Aorta (tissue), 5 donors: ENCODE measurements around the gene ZNF41. TPM values are rescaled to one million over a fixed set of nuclear protein-coding genes. Genes with fewer than 3 reads are reported as not detected.
"Not testable (repeated sequence)": the region's sequence is repeated elsewhere in the genome, so short reads cannot be mapped to it uniquely, and the experiment has no call there.

Experiments used
- ATAC-seq: fragments of 200-7000 bp; cut with Tn5 transposase; one replicate; pipeline ENCODE4 v1.9.1; 2022; ENCODE audit warnings: moderate library complexity; ENCODE audit not compliant: low FRiP score
- DNase-seq, 2 donors: peaks; one replicate each; pipeline ENCODE4 v3.0.0-alpha.2; 2020
- H3K27ac ChIP-seq, 2 donors: one replicate each; pipeline ENCODE4 v1.5.1; 2013; ENCODE audit warnings: low read length in 2 of 2, mild to moderate bottlenecking in 2 of 2, moderate library complexity in 2 of 2, control low read depth in 1 of 2, inconsistent platforms in 1 of 2, low read depth in 1 of 2
- H3K27me3 ChIP-seq, 2 donors: one replicate each; pipeline ENCODE4 v1.6.1; 2013; ENCODE audit warnings: control low read depth in 1 of 2, low read length in 1 of 2, mild to moderate bottlenecking in 1 of 2, moderate library complexity in 1 of 2; ENCODE audit not compliant: insufficient read depth in 2 of 2, control insufficient read depth in 1 of 2
- H3K36me3 ChIP-seq, 2 donors: one replicate each; pipeline ENCODE4 v1.6.1; 2013; ENCODE audit warnings: control low read depth in 1 of 2, low read length in 1 of 2, mild to moderate bottlenecking in 1 of 2; ENCODE audit not compliant: insufficient read depth in 2 of 2, control insufficient read depth in 1 of 2
- H3K4me1 ChIP-seq, 2 donors: one replicate each; pipeline ENCODE4 v1.6.1; 2013; ENCODE audit warnings: low read length in 2 of 2, control low read depth in 1 of 2, mild to moderate bottlenecking in 1 of 2, moderate library complexity in 1 of 2; ENCODE audit not compliant: insufficient read depth in 2 of 2, control insufficient read depth in 1 of 2
- H3K4me3 ChIP-seq, 2 donors: one replicate each; pipeline ENCODE4 v1.5.1; 2013; ENCODE audit warnings: low read length in 2 of 2, control low read depth in 1 of 2, mild to moderate bottlenecking in 1 of 2
- H3K9me3 ChIP-seq: one replicate; pipeline ENCODE4 v1.6.1; 2013; ENCODE audit warnings: mild to moderate bottlenecking, low read length; ENCODE audit not compliant: control insufficient read depth
- WGBS, 2 donors: extraction: QIAGEN DNeasy Blood & Tissue Kit; methylation state at CpG; one replicate each; pipeline ENCODE4 v1.1.7; 2013; 5-methylcytosine and 5-hydroxymethylcytosine counted together
- intact Hi-C, 2 donors: fragments of 100-400 bp; cut with DNase I; formaldehyde crosslinking; loops; one replicate each; pipeline versions ENCODE4 v1.14.2 to v1.15.0; 2022
- polyA plus RNA-seq, 2 donors: library from polyadenylated mRNA; stranded (reverse); fragments of 200-250 nt; gene quantifications; one replicate each; pipeline ENCODE4 v1.2.3, GENCODE V29; 2013
- total RNA-seq, 2 donors: library from RNA; stranded (reverse); fragmentation: NEBNext Ultra II Directional; extraction: Animal tissue kit (Norgen Biotek cat#: 25700); gene quantifications; one replicate each; pipeline ENCODE4 v1.2.1, GENCODE V29; 2021
- donor health status: healthy with polysubstance abuse.
- donor health status: Bipolar disorder and iron deficiency.
- donor health status: DM: no; HTN: no; CAD: no.
- donor health status: DM: no; HTN: no; CAD: no.
- donor health status: DM: yes; HTN: yes; CAD: no.

The ZNF41 gene
- total and polyA plus RNA-seq, 4 donors: 1.1 to 12.6 (median 6.1) TPM

- 5 to 25% methylated on average over 39 to 50 of the region's 70 CpGs for WGBS, 2 donors
- intact Hi-C loops, H3K36me3 ChIP-seq, H3K4me3 ChIP-seq, H3K27me3 ChIP-seq, H3K9me3 ChIP-seq, H3K27ac ChIP-seq, H3K4me1 ChIP-seq, DNase-seq: not testable (repeated sequence)
- peak; percentile 50 for ATAC-seq
Observed at GRCh38 chrX:47513034-47513965, 30.3 kb upstream of the ZNF41 start.

GRCh38 chrX:47512383-47512782 lies 29.4 kb upstream of the ZNF41 start:
- H3K4me1 ChIP-seq, intact Hi-C loops, ATAC-seq, H3K27ac ChIP-seq, DNase-seq, H3K27me3 ChIP-seq, H3K9me3 ChIP-seq, H3K36me3 ChIP-seq, H3K4me3 ChIP-seq: not testable (repeated sequence)
- WGBS, 2 donors: 89 to 95% methylated on average over 4 of the region's 6 CpGs

- H3K36me3 ChIP-seq: no peaks in the 10 kb centered on the region
- DNase-seq: no peak
- H3K9me3 ChIP-seq: no peaks in the 10 kb centered on the region
- WGBS, 2 donors: 62 to 92% methylated on average over 2 of the region's 2 CpGs
- no peak overlapping the region for H3K4me3 ChIP-seq
- no peaks in the 10 kb centered on the region for H3K27me3 ChIP-seq
- no peaks in the 10 kb centered on the region for H3K4me1 ChIP-seq
- no peak overlapping the region for H3K27ac ChIP-seq
- intact Hi-C loops: no loop called here
- no peak for ATAC-seq
Observed at GRCh38 chrX:47507153-47507867, 24.3 kb upstream of the ZNF41 start.

- Histone ChIP-seq H3K9me3 (no peaks in the 10 kb centered on the region), H3K27ac (no peak overlapping the region), H3K4me1 (no peaks in the 10 kb centered on the region), H3K27me3 (no peaks in the 10 kb centered on the region), H3K4me3 (no peak overlapping the region), H3K36me3 (no peaks in the 10 kb centered on the region)
- WGBS, 2 donors: 65 to 81% methylated on average over 5 of the region's 5 CpGs
- intact Hi-C loops: no loop called here
- no peak for DNase-seq
- no peak for ATAC-seq
Observed at GRCh38 chrX:47503151-47503550, 20.1 kb upstream of the ZNF41 start.

GRCh38 chrX:47502316-47503125 lies 19.5 kb upstream of the ZNF41 start:
- H3K36me3 ChIP-seq: no peaks in the 10 kb centered on the region
- no peak overlapping the region for H3K27ac ChIP-seq
- no peak for ATAC-seq

GRCh38 chrX:47501226-47502074 lies 18.4 kb upstream of the ZNF41 start:
- H3K27me3 ChIP-seq: no peaks in the 10 kb centered on the region
- 32 to 35% methylated on average over 7 of the region's 7 CpGs for WGBS, 2 donors
- no peaks in the 10 kb centered on the region for H3K36me3 ChIP-seq
- ATAC-seq: no peak
- no peak overlapping the region for H3K27ac ChIP-seq
- H3K4me3 ChIP-seq: no peak overlapping the region
- no peaks in the 10 kb centered on the region for H3K9me3 ChIP-seq
- no peak for DNase-seq
- no peaks in the 10 kb centered on the region for H3K4me1 ChIP-seq
- intact Hi-C loops: no loop called here

More at GRCh38 chrX:47502316-47503125, 19.5 kb upstream of the ZNF41 start:
- 75 to 80% methylated on average over 7 of the region's 7 CpGs for WGBS, 2 donors
- Histone ChIP-seq H3K4me1 (no peaks in the 10 kb centered on the region), H3K4me3 (no peak overlapping the region), H3K27me3 (no peaks in the 10 kb centered on the region), H3K9me3 (no peaks in the 10 kb centered on the region)
- intact Hi-C loops: no loop called here
- no peak for DNase-seq

GRCh38 chrX:47500554-47500953 lies 17.5 kb upstream of the ZNF41 start:
- DNase-seq (no peak), ATAC-seq (no peak)
- Histone ChIP-seq H3K4me3 (no peak overlapping the region), H3K9me3 (no peaks in the 10 kb centered on the region), H3K36me3 (no peaks in the 10 kb centered on the region), H3K27me3 (no peaks in the 10 kb centered on the region), H3K4me1 (no peaks in the 10 kb centered on the region), H3K27ac (no peak overlapping the region)
- intact Hi-C loops: no loop called here
- WGBS, 2 donors: 66 to 89% methylated on average over 5 of the region's 5 CpGs

GRCh38 chrX:47499293-47499692 lies 16.3 kb upstream of the ZNF41 start:
- WGBS, 2 donors: 47 to 57% methylated on average over 3 of the region's 3 CpGs
- H3K4me3 ChIP-seq: no peak overlapping the region
- no peaks in the 10 kb centered on the region for H3K9me3 ChIP-seq
- no peaks in the 10 kb centered on the region for H3K27me3 ChIP-seq
- no peak for DNase-seq
- H3K36me3 ChIP-seq: no peaks in the 10 kb centered on the region
- no peak for ATAC-seq
- no peaks in the 10 kb centered on the region for H3K4me1 ChIP-seq
- no peak overlapping the region for H3K27ac ChIP-seq
- intact Hi-C loops: no loop called here
